Midbrain (tissue), 1 donor: ENCODE results near the gene ANKRD11.
"Not testable (repeated sequence)": the region's sequence is repeated elsewhere in the genome, so short reads cannot be mapped to it uniquely, and the experiment has no call there.

Source experiments
- DNase-seq: peaks from one replicate; lab custom pipeline; 2025; lab: John Stamatoyannopoulos, UW

ANKRD11 gene

DNA sequence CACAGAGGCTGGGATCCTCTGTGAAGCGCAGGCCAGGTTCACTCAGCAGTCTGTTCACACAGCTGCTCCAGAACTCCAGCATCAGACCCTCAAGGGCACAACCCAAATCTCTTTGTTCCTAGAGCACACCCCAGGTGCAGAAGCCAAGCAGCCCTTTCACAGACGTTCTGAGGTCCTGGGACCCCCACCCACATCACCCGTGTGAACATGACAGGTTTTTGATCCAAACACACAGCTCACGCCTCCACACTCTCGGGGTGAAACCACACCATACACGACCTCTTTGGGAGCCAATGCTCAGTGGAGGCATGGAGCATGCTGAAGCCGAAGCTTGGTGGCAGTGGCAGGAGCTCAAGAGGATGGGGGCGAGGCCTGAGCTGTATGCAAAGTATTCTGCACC is 175.5 kb downstream of the ANKRD11 start:
- no peak for DNase-seq

- no peak for DNase-seq
Observed at GRCh38 chr16:89314357-89314756, 176.0 kb downstream of the ANKRD11 start.

GRCh38 chr16:89313583-89313982 is 176.8 kb downstream of the ANKRD11 start:
- DNase-seq, result no peak

GRCh38 chr16:89312598-89313299 is 177.6 kb downstream of the ANKRD11 start:
- DNase-seq, result no peak

GRCh38 chr16:89312194-89312593 is 178.2 kb downstream of the ANKRD11 start:
- DNase-seq, result no peak

DNA sequence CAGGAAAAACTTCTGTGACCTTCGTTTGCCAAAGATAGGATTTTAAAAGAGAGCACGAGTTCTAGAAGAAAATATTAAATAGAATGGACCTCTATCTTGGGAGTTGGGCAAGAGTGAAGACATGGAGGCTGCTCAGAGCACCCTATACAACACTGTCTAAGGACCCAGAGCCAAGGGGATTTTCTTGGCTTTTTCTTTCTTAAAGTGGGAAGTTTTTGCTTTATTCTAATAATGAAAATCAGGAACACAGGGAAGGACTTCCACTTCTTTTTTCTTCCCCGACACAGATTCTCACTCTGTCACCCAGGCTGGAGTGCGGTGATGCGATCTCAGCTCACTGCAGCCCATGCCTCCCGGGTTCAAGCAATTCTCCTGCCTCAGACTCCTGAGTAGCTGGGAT is 178.7 kb downstream of the ANKRD11 start:
- DNase-seq, result no peak

- DNase-seq, result no peak
Observed at GRCh38 chr16:89309438-89310122, 180.8 kb downstream of the ANKRD11 start.

- DNase-seq, result no peak
Observed at GRCh38 chr16:89308391-89309333, 181.7 kb downstream of the ANKRD11 start.

GRCh38 chr16:89307421-89307805 is 182.9 kb downstream of the ANKRD11 start:
- no peak for DNase-seq

- not testable (repeated sequence) for DNase-seq
Observed at GRCh38 chr16:89306457-89307420, 183.6 kb downstream of the ANKRD11 start.

DNA sequence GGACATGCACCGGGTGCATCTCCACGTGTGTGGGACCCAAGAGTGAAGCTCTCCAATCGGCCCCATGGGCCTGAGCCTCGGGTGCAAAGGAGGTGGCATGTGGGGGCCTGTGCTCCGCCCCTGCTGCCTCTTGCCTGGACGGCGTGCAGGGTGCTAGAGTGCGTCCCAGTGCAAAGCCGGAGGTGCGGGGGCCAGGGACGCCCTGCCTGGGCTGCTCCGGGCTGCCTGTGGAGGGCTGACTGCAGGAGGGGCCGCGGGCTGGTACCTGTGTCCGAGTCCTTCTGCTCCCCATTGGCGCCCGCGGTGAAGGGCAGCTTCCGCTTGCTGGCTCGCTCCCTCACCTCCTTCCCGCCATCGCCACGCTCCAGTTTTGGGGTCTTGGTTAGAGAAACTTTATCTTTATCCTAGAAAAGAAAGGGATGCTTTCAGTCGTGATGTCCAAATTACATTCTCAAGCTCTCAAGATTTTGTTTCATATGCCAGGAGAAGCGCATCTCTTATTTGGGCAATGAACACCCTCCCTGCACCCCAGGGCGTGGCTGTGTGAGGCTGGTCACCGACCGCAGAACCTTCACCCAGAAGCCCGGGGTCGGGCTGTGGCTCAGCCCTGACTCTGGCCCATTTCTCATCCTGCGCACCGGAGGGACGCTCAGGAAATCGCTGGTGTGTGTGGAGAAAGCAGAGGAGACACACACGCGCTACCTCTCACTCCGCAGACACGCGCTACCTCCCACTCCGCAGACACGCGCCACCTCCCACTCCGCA is 185.2 kb downstream of the ANKRD11 start:
- no peak for DNase-seq

GRCh38 chr16:89304181-89304851 is 186.0 kb downstream of the ANKRD11 start:
- DNase-seq, result no peak

DNA sequence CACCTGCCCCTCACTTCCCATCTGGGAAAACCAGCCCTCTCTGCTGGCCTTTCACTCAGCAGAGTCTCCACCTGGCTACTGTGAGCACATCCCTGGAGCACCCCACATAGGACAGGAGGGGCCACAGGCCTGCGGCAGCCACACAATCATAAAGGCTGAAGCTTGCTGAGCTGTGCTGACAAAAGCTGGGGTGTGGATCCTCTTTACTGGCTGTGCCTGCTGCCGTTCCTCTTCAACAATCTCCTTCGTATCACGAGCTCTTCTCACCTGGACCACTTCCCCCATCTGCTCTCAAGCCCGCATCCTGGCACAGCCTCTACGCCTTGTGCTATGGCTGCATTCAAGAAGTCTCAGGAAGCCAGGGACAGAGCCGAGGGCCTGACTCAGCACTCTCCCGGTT is 186.7 kb downstream of the ANKRD11 start:
- DNase-seq, result no peak

DNA sequence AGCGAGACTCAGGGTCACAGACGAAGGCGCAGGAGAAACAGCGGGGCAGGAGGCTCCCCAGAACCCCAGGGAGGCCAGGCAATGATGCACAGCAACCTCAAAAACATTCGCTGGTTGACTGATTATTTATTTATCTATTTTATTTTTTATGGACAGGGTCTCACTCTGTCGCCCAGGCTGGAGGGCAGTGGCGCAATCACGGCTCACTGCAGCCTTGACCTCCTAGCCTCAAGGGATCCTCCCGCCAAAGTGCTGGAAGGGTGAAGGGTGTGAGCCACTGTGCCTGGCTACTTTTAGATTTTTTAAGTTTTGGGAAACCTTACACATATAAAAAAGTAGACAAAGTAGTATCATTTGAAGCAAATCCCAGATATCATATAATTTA is 189.4 kb downstream of the ANKRD11 start:
- no peak for DNase-seq

DNA sequence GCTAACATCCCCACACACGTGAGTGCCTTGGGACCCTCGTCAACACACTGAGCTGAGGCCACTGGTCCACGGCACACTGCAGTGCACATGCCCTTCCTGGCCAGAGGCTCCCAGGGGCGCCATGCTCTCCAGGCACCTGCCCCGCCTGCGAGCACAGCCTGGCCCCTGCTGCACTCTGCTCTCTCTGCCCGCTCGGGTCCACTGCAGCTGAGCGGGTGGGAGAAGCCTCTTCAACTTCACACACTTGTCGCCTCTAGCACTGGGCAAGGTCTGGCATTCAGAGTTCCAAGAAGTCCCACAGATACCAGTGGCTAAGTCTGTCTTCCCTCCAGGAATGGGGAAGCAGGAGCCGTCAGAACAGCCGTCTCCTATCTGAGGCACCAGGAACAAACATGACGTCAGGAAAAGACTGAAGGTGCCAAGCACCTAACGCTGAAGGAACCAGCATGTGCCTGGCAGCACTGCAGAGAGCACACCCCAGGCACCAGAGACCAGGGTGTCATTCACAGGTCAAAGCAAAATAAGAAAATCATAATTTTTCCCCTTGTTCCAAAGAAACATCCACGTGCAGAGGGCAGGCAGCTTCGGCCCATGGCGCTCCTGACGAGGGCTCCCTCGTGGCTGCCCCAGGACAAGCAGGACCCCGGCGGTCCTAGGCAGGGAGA is 189.9 kb downstream of the ANKRD11 start:
- DNase-seq, result no peak

GRCh38 chr16:89299357-89300111 is 190.8 kb downstream of the ANKRD11 start:
- not testable (repeated sequence) for DNase-seq

GRCh38 chr16:89298623-89299225 is 191.6 kb downstream of the ANKRD11 start:
- DNase-seq, result no peak

DNA sequence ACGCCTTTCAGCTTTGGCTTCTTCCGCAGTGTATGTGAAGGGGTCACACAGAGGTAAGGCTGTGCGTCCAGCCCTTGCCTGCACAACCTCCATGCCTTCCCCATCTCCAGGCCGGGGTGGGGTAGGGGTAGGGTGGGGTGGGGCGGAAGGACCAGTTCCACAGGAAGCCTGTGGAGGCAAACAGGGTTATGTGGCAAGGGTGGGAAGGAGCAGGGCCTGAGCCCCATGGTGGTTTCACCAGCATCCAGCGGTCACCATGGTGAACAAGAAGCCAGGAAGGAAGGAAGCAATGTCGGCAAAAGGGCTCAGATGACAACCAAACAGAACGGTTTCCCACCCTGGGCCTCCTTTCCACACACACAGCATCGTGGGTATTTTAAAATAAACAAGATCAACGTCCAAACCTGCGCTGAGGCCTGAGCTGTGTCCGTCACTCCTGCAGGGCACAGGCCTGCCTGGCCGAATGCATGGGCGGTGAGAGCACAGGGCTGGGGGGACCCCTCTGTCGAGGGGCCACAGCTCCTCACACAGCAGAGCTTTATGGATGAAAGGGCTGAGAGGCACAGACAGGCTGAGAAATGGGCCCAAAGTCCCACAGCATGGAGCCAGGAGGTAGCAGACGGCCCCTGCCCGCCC is 192.3 kb downstream of the ANKRD11 start:
- DNase-seq, result no peak
